Measurements from ENCODE around the gene LLGL2.
A peak's percentile ranks its signal among the peaks of the same experiment; 100 is the strongest.

Gene LLGL2

GRCh38 chr17:75594499-75595283, 69.2 kb downstream of the LLGL2 start:
- no peak for DNase-seq

GRCh38 chr17:75595284-75595919, 69.9 kb downstream of the LLGL2 start:
- DNase-seq = no peak

GRCh38 chr17:75595920-75596313, 70.4 kb downstream of the LLGL2 start:
- DNase-seq = no peak

- no peak for DNase-seq
These were observed 71.0 kb downstream of the LLGL2 start for GRCh38 chr17:75596320-75597087.

- DNase-seq = peak; percentile 57
These were observed 75.8 kb downstream of the LLGL2 start for GRCh38 chr17:75601057-75601987.

GRCh38 chr17:75602644-75603043, 77.1 kb downstream of the LLGL2 start:
- DNase-seq = no peak

- DNase-seq = no peak
These were observed 77.6 kb downstream of the LLGL2 start for GRCh38 chr17:75603123-75603522.

GRCh38 chr17:75604034-75604695, 78.7 kb downstream of the LLGL2 start:
- no peak for DNase-seq

GRCh38 chr17:75605790-75606189, 80.3 kb downstream of the LLGL2 start:
- DNase-seq = no peak

GRCh38 chr17:75607086-75607485, 81.6 kb downstream of the LLGL2 start:
- no peak for DNase-seq

GRCh38 chr17:75610103-75610984, 84.8 kb downstream of the LLGL2 start:
- no peak for DNase-seq

- DNase-seq = no peak
These were observed 86.4 kb downstream of the LLGL2 start for GRCh38 chr17:75611851-75612429.

- DNase-seq = no peak
These were observed 87.6 kb downstream of the LLGL2 start for GRCh38 chr17:75612906-75613626.

GRCh38 chr17:75614006-75614405, 88.5 kb downstream of the LLGL2 start:
- DNase-seq = no peak

- DNase-seq = no peak
These were observed 89.2 kb downstream of the LLGL2 start for GRCh38 chr17:75614556-75615270.

GRCh38 chr17:75615301-75615700, 89.8 kb downstream of the LLGL2 start:
- DNase-seq = no peak

GRCh38 chr17:75616521-75617122, 91.1 kb downstream of the LLGL2 start:
- DNase-seq = no peak

GRCh38 chr17:75617218-75617617, 91.7 kb downstream of the LLGL2 start:
- no peak for DNase-seq

- DNase-seq = no peak
These were observed 92.2 kb downstream of the LLGL2 start for GRCh38 chr17:75617675-75618074.
